ENCODE results near the gene ERO1A. TPM values are rescaled to one million over a fixed set of nuclear protein-coding genes. Genes with fewer than 3 reads are reported as not detected.

ERO1A gene
- total RNA-seq, 1 donor from 2014 or later = 94.5 TPM

GRCh38 chr14:52650774-52651173 is 44.6 kb downstream of the ERO1A start:
- H3K4me3 ChIP-seq (ENCODE audit: low read depth, low read length) = no peak overlapping the region
- H3K27me3 ChIP-seq (ENCODE audit: control insufficient read depth, insufficient read depth, low read length) = no peaks in the 10 kb centered on the region
- DNase-seq (ENCODE audit: low read depth) = no peak
- H3K36me3 ChIP-seq (ENCODE audit: control insufficient read depth, insufficient read depth, low read length) = no peaks in the 10 kb centered on the region
- TF ChIP-seq, protein P1, sequence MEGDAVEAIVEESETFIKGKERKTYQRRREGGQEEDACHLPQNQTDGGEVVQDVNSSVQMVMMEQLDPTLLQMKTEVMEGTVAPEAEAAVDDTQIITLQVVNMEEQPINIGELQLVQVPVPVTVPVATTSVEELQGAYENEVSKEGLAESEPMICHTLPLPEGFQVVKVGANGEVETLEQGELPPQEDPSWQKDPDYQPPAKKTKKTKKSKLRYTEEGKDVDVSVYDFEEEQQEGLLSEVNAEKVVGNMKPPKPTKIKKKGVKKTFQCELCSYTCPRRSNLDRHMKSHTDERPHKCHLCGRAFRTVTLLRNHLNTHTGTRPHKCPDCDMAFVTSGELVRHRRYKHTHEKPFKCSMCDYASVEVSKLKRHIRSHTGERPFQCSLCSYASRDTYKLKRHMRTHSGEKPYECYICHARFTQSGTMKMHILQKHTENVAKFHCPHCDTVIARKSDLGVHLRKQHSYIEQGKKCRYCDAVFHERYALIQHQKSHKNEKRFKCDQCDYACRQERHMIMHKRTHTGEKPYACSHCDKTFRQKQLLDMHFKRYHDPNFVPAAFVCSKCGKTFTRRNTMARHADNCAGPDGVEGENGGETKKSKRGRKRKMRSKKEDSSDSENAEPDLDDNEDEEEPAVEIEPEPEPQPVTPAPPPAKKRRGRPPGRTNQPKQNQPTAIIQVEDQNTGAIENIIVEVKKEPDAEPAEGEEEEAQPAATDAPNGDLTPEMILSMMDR (IDR thresholded peaks at IDR 0.05; ENCODE audit: insufficient read depth, low read length, poor library complexity, severe bottlenecking) = no peak

DNA sequence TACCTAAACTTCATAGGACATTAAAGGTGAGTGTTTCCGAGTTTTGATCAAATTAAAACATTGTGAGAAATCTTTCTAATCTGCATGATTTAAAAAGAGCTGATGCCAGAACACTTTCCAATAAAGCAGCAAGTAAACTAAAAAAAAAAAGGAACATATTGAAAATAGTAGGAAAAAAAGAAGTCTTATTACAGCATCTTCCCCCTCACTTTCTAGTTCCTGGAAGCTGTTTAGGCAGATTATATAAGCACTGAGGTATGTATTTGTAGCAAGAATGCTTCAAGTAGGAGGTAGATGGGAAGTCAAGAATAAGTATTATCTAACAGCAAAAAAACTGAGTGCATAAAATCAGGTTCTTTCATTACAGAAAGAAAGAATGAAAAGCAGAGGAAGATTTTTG is 45.8 kb downstream of the ERO1A start:
- no peaks in the 10 kb centered on the region for H3K27me3 ChIP-seq (ENCODE audit: control insufficient read depth, insufficient read depth, low read length)
- H3K4me3 ChIP-seq (ENCODE audit: low read depth, low read length) = no peak overlapping the region
- DNase-seq (ENCODE audit: low read depth) = no peak
- no peaks in the 10 kb centered on the region for H3K36me3 ChIP-seq (ENCODE audit: control insufficient read depth, insufficient read depth, low read length)
- TF ChIP-seq, protein P1 (IDR thresholded peaks at IDR 0.05; ENCODE audit: insufficient read depth, low read length, poor library complexity, severe bottlenecking) = no peak

DNA sequence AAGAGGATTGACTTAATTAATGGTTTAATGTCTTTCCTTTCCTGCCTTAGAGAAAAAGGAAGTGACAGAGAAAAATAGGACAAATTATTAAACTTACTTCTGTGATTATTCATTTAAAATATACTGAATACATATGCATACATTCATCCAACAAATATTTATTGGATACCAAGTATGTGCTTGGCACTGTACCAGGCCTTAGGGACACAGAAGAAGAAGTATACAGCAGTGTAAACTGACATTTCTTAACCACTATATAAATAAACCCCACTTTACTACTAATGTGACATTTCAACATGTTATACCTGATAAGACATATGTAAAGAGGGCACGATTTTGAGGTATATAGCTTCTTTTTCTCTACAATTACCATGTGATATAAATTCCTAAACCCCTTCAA is 53.6 kb downstream of the ERO1A start:
- Histone ChIP-seq H3K36me3 (ENCODE audit: control insufficient read depth, insufficient read depth, low read length) (peaks cover 2% of the 10 kb centered on the region), H3K4me3 (ENCODE audit: low read depth, low read length) (no peak overlapping the region), H3K27me3 (ENCODE audit: control insufficient read depth, insufficient read depth, low read length) (no peaks in the 10 kb centered on the region)
- DNase-seq (ENCODE audit: low read depth) = no peak
- TF ChIP-seq, protein P1 (IDR thresholded peaks at IDR 0.05; ENCODE audit: insufficient read depth, low read length, poor library complexity, severe bottlenecking) = no peak

DNA sequence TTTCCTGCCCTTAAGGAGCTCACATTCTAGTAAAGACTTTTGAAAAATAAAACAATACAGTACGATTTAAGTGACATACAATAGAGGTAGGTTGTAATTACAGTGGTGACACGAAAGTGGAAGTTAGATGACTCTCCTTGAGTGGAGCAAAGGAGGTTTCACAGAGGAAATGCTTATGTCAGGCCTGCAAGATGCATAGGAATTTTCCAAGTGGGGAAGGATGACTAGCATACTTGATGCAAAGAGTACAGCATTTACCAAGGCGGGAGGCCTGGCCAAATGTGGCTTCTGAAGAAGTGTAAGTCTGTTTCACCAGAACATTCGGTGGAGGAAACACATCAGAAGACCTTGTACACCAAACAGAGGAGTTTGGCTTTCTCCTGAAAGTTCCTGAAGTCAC is 55.2 kb downstream of the ERO1A start:
- H3K4me3 ChIP-seq (ENCODE audit: low read depth, low read length) = no peak overlapping the region
- H3K36me3 ChIP-seq (ENCODE audit: control insufficient read depth, insufficient read depth, low read length) = peaks cover 2% of the 10 kb centered on the region
- TF ChIP-seq, protein P1 (IDR thresholded peaks at IDR 0.05; ENCODE audit: insufficient read depth, low read length, poor library complexity, severe bottlenecking) = no peak
- no peak for DNase-seq (ENCODE audit: low read depth)
- H3K27me3 ChIP-seq (ENCODE audit: control insufficient read depth, insufficient read depth, low read length) = no peaks in the 10 kb centered on the region

GRCh38 chr14:52619687-52620086 is 75.7 kb downstream of the ERO1A start:
- TF ChIP-seq, protein P1 (IDR thresholded peaks at IDR 0.05; ENCODE audit: insufficient read depth, low read length, poor library complexity, severe bottlenecking) = no peak
- Histone ChIP-seq H3K27me3 (ENCODE audit: control insufficient read depth, insufficient read depth, low read length) (no peaks in the 10 kb centered on the region), H3K4me3 (ENCODE audit: low read depth, low read length) (no peak overlapping the region), H3K36me3 (ENCODE audit: control insufficient read depth, insufficient read depth, low read length) (no peaks in the 10 kb centered on the region)
- DNase-seq (ENCODE audit: low read depth) = no peak

- DNase-seq (ENCODE audit: low read depth) = no peak
- TF ChIP-seq, protein P1 (IDR thresholded peaks at IDR 0.05; ENCODE audit: insufficient read depth, low read length, poor library complexity, severe bottlenecking) = no peak
Measured at GRCh38 chr14:52618602-52619001, 76.8 kb downstream of the ERO1A start.

More at GRCh38 chr14:52618602-52619001, 76.8 kb downstream of the ERO1A start:
- H3K4me3 ChIP-seq (ENCODE audit: low read depth, low read length) = no peak overlapping the region
- H3K27me3 ChIP-seq (ENCODE audit: control insufficient read depth, insufficient read depth, low read length) = no peaks in the 10 kb centered on the region
- no peaks in the 10 kb centered on the region for H3K36me3 ChIP-seq (ENCODE audit: control insufficient read depth, insufficient read depth, low read length)

Data from kidney epithelial cell (primary cell).